GM21526 (cell line): ENCODE results near the gene FBXO28.
"Not testable (repeated sequence)": the region's sequence is repeated elsewhere in the genome, so short reads cannot be mapped to it uniquely, and the experiment has no call there.

Experiments used
- ATAC-seq: cut with Tn5 transposase; IDR thresholded peaks from one replicate; pipeline ENCODE4 v1.9.1; 2021; ENCODE audit warnings: moderate library complexity; ENCODE audit not compliant: unreplicated experiment, low FRiP score

FBXO28 gene

GRCh38 chr1:224182866-224183590 is 69.1 kb downstream of the FBXO28 start, which contains the start of gene DEGS1:
TSS of gene DEGS1 (plus strand) at chr1:224183240. CDS start at chr1:224183337, 97 bp downstream.
- peak; percentile 61 for ATAC-seq

- peak; percentile 39 for ATAC-seq
Measured at GRCh38 chr1:224183591-224184312, 69.8 kb downstream of the FBXO28 start.

- no peak for ATAC-seq
Measured at GRCh38 chr1:224185208-224185607, 71.3 kb downstream of the FBXO28 start.

GRCh38 chr1:224188286-224188685 is 74.4 kb downstream of the FBXO28 start:
- ATAC-seq, result no peak

- ATAC-seq, result no peak
Measured at GRCh38 chr1:224189561-224189960, 75.7 kb downstream of the FBXO28 start.

- ATAC-seq, result no peak
Measured at GRCh38 chr1:224192082-224192788, 78.3 kb downstream of the FBXO28 start.

GRCh38 chr1:224193319-224193966 is 79.5 kb downstream of the FBXO28 start:
- no peak for ATAC-seq

GRCh38 chr1:224196813-224197600 is 83.1 kb downstream of the FBXO28 start:
- ATAC-seq, result no peak

- ATAC-seq, result no peak
Measured at GRCh38 chr1:224198572-224198971, 84.7 kb downstream of the FBXO28 start.

- no peak for ATAC-seq
Measured at GRCh38 chr1:224199679-224200078, 85.8 kb downstream of the FBXO28 start.

GRCh38 chr1:224201383-224201782 is 87.5 kb downstream of the FBXO28 start:
- ATAC-seq, result no peak

- ATAC-seq, result no peak
Measured at GRCh38 chr1:224201853-224202252, 87.9 kb downstream of the FBXO28 start.

- no peak for ATAC-seq
Measured at GRCh38 chr1:224203243-224204016, 89.5 kb downstream of the FBXO28 start.

GRCh38 chr1:224205438-224205840 is 91.5 kb downstream of the FBXO28 start:
- no peak for ATAC-seq

GRCh38 chr1:224205931-224206538 is 92.1 kb downstream of the FBXO28 start:
- ATAC-seq, result not testable (repeated sequence)

GRCh38 chr1:224211206-224211962 is 97.5 kb downstream of the FBXO28 start:
- no peak for ATAC-seq
